Esophagus muscularis mucosa (tissue), 4 donors: ENCODE results near the gene TGM3. TPM values are rescaled to one million over a fixed set of nuclear protein-coding genes. Genes with fewer than 3 reads are reported as not detected.

Experiments
- DNase-seq: peaks from one replicate; pipeline ENCODE4 v3.0.0-alpha.2; 2017; ENCODE audit errors: extremely low spot score
- H3K27ac ChIP-seq, 4 donors: fragments of 200-600 bp; sonication (generic); replicated peaks in 1 of 4; 1 replicate in 3 of 4; 2 replicates in 1 of 4; pipeline ENCODE4 v1.5.1; 2016 to 2019; ENCODE audit warnings: mild to moderate bottlenecking in 1 of 4
- H3K27me3 ChIP-seq, 4 donors: fragments of 200-600 bp; sonication (generic); one replicate each; pipeline versions ENCODE4 v1.5.1 to v1.6.0; 2016 to 2019
- H3K36me3 ChIP-seq, 4 donors: fragments of 200-600 bp; sonication (generic); one replicate each; pipeline ENCODE4 v1.5.1; 2016 to 2019
- H3K4me1 ChIP-seq, 4 donors: fragments of 200-600 bp; sonication (generic); one replicate each; pipeline ENCODE4 v1.5.1; 2016 to 2019
- H3K4me3 ChIP-seq, 4 donors: fragments of 200-600 bp; sonication (generic); 1 replicate in 2 of 4; 2 replicates in 2 of 4; pipeline ENCODE4 v1.5.1; 2016 to 2019; ENCODE audit warnings: mild to moderate bottlenecking in 4 of 4, moderate library complexity in 1 of 4
- H3K9me3 ChIP-seq, 4 donors: fragments of 200-600 bp; sonication (generic); 1 replicate in 3 of 4; 2 replicates in 1 of 4; pipeline ENCODE4 v1.5.1; 2016 to 2019
- CTCF ChIP-seq, 3 experiments: fragments of 200-600 bp in 2 of 3; fragments of 450-650 bp in 1 of 3; sonication (generic) in 2 of 3; IDR thresholded peaks; one replicate each; pipeline ENCODE4 v1.5.1; 2017 to 2019; ENCODE audit warnings: antibody characterized with exemption in 3 of 3, mild to moderate bottlenecking in 2 of 3, moderate library complexity in 1 of 3
- EP300 ChIP-seq: sonication (generic); formaldehyde crosslinking; IDR thresholded peaks from one replicate; pipeline ENCODE4 v1.6.1; 2017; ENCODE audit warnings: antibody characterized with exemption
- POLR2A ChIP-seq: fragments of 450-650 bp; IDR thresholded peaks from one replicate; pipeline ENCODE4 v1.6.1; 2017; ENCODE audit warnings: antibody characterized with exemption, moderate library complexity, mild to moderate bottlenecking, low read depth
- POLR2AphosphoS5 ChIP-seq, 2 donors: sonication (generic); formaldehyde crosslinking; IDR thresholded peaks; one replicate each; pipeline ENCODE4 v1.6.1; 2017; ENCODE audit warnings: antibody characterized with exemption in 2 of 2
- WGBS: methylation state at CpG from one replicate; pipeline ENCODE4 v1.1.5; 2018; 5-methylcytosine and 5-hydroxymethylcytosine counted together
- intact Hi-C: fragments of 100-400 bp; cut with DNase I; formaldehyde crosslinking; loops from one replicate; pipeline ENCODE4 v1.15.1; 2023
- total RNA-seq, 4 donors: library from RNA; depleted of rRNA; stranded (reverse); fragments of >200 nt; gene quantifications; one replicate each; pipeline versions ENCODE4 v1.1.0 to v1.2.1, GENCODE V29; 2016

TGM3 gene
- total RNA-seq, 4 donors from 2014 or later: 0.83 TPM; not detected in 3

DNA sequence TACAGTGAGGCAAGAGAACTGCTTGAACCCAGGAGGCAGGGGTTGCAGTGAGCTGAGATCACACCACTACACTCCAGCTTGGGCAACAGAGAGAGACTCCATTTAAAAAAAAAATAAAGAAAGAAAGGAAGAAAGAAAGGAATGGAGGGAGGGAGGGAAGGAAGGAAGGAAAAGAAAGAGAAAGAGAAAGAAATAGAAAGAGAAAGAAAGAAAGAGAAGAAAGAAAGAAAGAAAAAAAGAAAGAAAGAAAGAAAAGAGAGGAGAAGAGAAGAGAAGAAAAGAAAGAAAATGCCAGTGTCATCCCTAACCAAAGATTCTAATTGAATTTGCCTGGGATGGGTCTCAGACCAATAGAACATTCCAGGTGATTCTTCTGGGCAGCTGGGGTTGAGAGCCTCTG lies 4.2 kb downstream of the TGM3 start:
- no peak overlapping the region for H3K27ac ChIP-seq
- peaks cover 0 to 25% (median 0%) of the 10 kb centered on the region in 4 donors for H3K27me3 ChIP-seq
- no peak for DNase-seq
- no peak overlapping the region for H3K4me3 ChIP-seq
- intact Hi-C loops: no loop called here
- H3K4me1 ChIP-seq: no peaks in the 10 kb centered on the region
- no peaks in the 10 kb centered on the region for H3K9me3 ChIP-seq
- H3K36me3 ChIP-seq: no peaks in the 10 kb centered on the region
- no peak for TF ChIP-seq POLR2AphosphoS5 (IDR thresholded peaks at IDR 0.05)

GRCh38 chr20:2300420-2300819 lies 4.6 kb downstream of the TGM3 start:
- intact Hi-C loops: no loop called here
- H3K27me3 ChIP-seq: peaks cover 0 to 25% (median 0%) of the 10 kb centered on the region in 4 donors
- no peak overlapping the region for H3K27ac ChIP-seq
- no peaks in the 10 kb centered on the region for H3K9me3 ChIP-seq
- 94% methylated on average over 3 of the region's 3 CpGs for WGBS
- no peak overlapping the region for H3K4me3 ChIP-seq
- no peaks in the 10 kb centered on the region for H3K4me1 ChIP-seq
- DNase-seq: no peak
- TF ChIP-seq EP300: no peak
- no peak for TF ChIP-seq POLR2A
- no peak for TF ChIP-seq POLR2AphosphoS5 (IDR thresholded peaks at IDR 0.05)
- no peak for TF ChIP-seq CTCF (IDR thresholded peaks at IDR 0.05)
- no peaks in the 10 kb centered on the region for H3K36me3 ChIP-seq

DNA sequence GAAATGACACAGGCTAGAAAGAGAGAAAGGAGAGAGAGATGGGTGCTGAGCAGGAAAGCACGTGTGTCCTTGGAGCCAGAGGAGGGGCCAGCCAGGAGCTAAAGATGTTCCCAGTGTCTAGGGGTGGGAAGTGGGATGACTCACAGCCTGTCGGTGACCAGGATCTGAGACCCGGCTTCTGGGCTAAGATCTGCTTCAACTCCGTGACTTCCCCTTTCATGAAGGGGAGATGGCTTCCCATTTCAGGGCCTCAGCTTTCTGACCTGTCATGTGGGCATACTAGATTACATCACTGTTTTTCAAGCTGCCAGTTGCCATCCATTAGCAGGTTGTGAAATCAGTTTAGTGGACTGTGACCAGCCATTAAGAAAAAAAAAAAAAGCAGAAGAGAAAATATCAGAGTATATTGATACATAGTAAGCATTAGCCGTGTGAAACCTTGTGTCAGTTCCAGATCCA lies 5.4 kb downstream of the TGM3 start:
- intact Hi-C loops: no loop called here
- no peaks in the 10 kb centered on the region for H3K36me3 ChIP-seq
- no peaks in the 10 kb centered on the region for H3K9me3 ChIP-seq
- no peak for DNase-seq
- 50% methylated on average over 5 of the region's 5 CpGs for WGBS
- no peak overlapping the region for H3K4me3 ChIP-seq
- TF ChIP-seq POLR2AphosphoS5 (IDR thresholded peaks at IDR 0.05): no peak
- no peak for TF ChIP-seq EP300
- no peaks in the 10 kb centered on the region for H3K4me1 ChIP-seq
- H3K27ac ChIP-seq: no peak overlapping the region
- H3K27me3 ChIP-seq: peaks cover 0 to 21% (median 0%) of the 10 kb centered on the region in 4 donors

GRCh38 chr20:2302384-2303060 lies 6.7 kb downstream of the TGM3 start:
- TF ChIP-seq CTCF (IDR thresholded peaks at IDR 0.05): no peak
- no peak for TF ChIP-seq EP300
- TF ChIP-seq POLR2A: no peak
- TF ChIP-seq POLR2AphosphoS5 (IDR thresholded peaks at IDR 0.05): no peak
- Histone ChIP-seq H3K27me3 (peaks cover 0 to 20% (median 0%) of the 10 kb centered on the region in 4 donors), H3K36me3 (no peaks in the 10 kb centered on the region), H3K4me3 (no peak overlapping the region), H3K4me1 (no peaks in the 10 kb centered on the region), H3K9me3 (no peaks in the 10 kb centered on the region), H3K27ac (no peak overlapping the region)
- intact Hi-C loops: no loop called here
- 66% methylated on average over 9 of the region's 9 CpGs for WGBS
- no peak for DNase-seq

GRCh38 chr20:2303673-2304072 lies 7.9 kb downstream of the TGM3 start:
- Histone ChIP-seq H3K27me3 (peaks cover 0 to 13% (median 0%) of the 10 kb centered on the region in 4 donors), H3K9me3 (no peaks in the 10 kb centered on the region), H3K36me3 (no peaks in the 10 kb centered on the region), H3K27ac (no peak overlapping the region), H3K4me1 (no peaks in the 10 kb centered on the region), H3K4me3 (no peak overlapping the region)
- 66% methylated on average over 6 of the region's 6 CpGs for WGBS
- no peak for TF ChIP-seq CTCF (IDR thresholded peaks at IDR 0.05)
- DNase-seq: no peak
- intact Hi-C loops: no loop called here

- Histone ChIP-seq H3K4me3 (no peak overlapping the region), H3K36me3 (no peaks in the 10 kb centered on the region), H3K27ac (no peak overlapping the region), H3K27me3 (peaks cover 0 to 8% (median 0%) of the 10 kb centered on the region in 4 donors), H3K9me3 (no peaks in the 10 kb centered on the region), H3K4me1 (no peaks in the 10 kb centered on the region)
- WGBS: 71% methylated on average over 7 of the region's 7 CpGs
- intact Hi-C loops: no loop called here
- TF ChIP-seq EP300 (no peak), POLR2A (no peak), POLR2AphosphoS5 (IDR thresholded peaks at IDR 0.05) (no peak), CTCF (IDR thresholded peaks at IDR 0.05) (no peak)
- DNase-seq: no peak
Observed at GRCh38 chr20:2304180-2304579, 8.4 kb downstream of the TGM3 start.
